ENCODE data around the gene PTPRF. TPM values are rescaled to one million over a fixed set of nuclear protein-coding genes. Genes with fewer than 3 reads are reported as not detected.

Gene PTPRF
- 51.3 TPM for polyA plus RNA-seq (2013, experiment 1 of 2)
- 51.0 TPM for polyA plus RNA-seq (2013, experiment 2 of 2)

DNA sequence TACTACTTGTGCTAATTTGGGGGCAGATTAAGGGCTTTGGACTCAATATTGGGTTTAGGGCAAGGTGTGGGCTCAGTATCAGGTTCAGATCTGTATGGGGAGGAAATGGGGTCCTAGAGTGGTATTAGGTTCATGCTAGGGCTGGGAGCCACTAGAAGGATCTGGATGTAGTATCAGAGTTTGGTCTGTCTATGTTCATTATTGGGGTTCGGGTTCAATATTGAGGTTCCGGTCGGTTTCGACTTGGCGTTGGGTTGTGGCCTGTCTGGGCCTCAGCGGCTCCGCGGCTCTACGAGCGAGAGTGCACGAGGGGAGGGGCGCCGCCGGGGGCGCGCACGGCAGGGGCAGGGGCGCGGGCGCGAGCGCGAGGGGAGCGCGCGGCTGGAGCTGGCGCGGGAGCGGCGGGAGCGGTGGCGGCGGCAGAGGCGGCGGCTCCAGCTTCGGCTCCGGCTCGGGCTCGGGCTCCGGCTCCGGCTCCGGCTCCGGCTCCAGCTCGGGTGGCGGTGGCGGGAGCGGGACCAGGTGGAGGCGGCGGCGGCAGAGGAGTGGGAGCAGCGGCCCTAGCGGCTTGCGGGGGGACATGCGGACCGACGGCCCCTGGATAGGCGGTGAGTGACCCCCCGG, at the start of gene PTPRF:
TSS of gene PTPRF (plus strand) at position 401 of the 624 bp plus-strand sequence. CDS start 14,193 bp downstream, outside the sequence.
- no peak within 1 kb of the TSS for H2BK5ac ChIP-seq (ENCODE audit: low read depth, low read length, poor library complexity, severe bottlenecking)
- peak within 1 kb of the TSS; percentile 57 for H2AK5ac ChIP-seq (ENCODE audit: low read length, severe bottlenecking)
- no peaks in the 10 kb centered on the region for H3K9me3 ChIP-seq (ENCODE audit: control insufficient read depth, low read length)
- under 1% methylated on average over 27 of the region's 58 CpGs for WGBS
- H3K36me3 ChIP-seq (ENCODE audit: control insufficient read depth in 1 of 2, insufficient read depth in 2 of 2, low read depth in 1 of 2, low read length in 2 of 2): no peaks in the 10 kb centered on the region
- H3K4ac ChIP-seq (ENCODE audit: low read depth in 1 of 2, low read length in 2 of 2): peak within 1 kb of the TSS in 1 of 2 experiments; percentile 52
- H3K4me1 ChIP-seq (ENCODE audit: control insufficient read depth, insufficient read depth, low read depth, low read length): peaks cover 16% of the 10 kb centered on the region
- H3K27ac ChIP-seq (ENCODE audit: low read length, poor library complexity, severe bottlenecking): no peak within 1 kb of the TSS
- H3K18ac ChIP-seq (ENCODE audit: low read depth in 1 of 2, low read length in 2 of 2): peak within 1 kb of the TSS; percentile 66 to 88
- peak within 1 kb of the TSS; percentile 66 for H2AFZ ChIP-seq (ENCODE audit: low read depth, low read length)
- DNase-seq: peak; percentile 51
- peak within 1 kb of the TSS in 1 of 2 experiments; percentile 94 for H3K14ac ChIP-seq (ENCODE audit: low read length in 2 of 2)
- peak within 1 kb of the TSS; percentile 97 for H3K4me2 ChIP-seq (ENCODE audit: low read length, poor library complexity, severe bottlenecking)
- H3K9ac ChIP-seq (ENCODE audit: low read length): peak within 1 kb of the TSS; percentile 83
- peak within 1 kb of the TSS; percentile 52 for H4K91ac ChIP-seq (ENCODE audit: low read length)
- H2BK12ac ChIP-seq (ENCODE audit: low read length in 2 of 2): peak within 1 kb of the TSS in 1 of 2 experiments; percentile 16
- H3K23ac ChIP-seq (ENCODE audit: low read length in 2 of 2): peak within 1 kb of the TSS in 1 of 2 experiments; percentile 90
- H4K8ac ChIP-seq (ENCODE audit: low read length): peak within 1 kb of the TSS; percentile 76
- H3K27me3 ChIP-seq (ENCODE audit: control insufficient read depth in 1 of 2, insufficient read depth in 1 of 2, low read length in 2 of 2): peaks cover 0 to 8% of the 10 kb centered on the region in 2 experiments
- H2BK15ac ChIP-seq (ENCODE audit: low read depth, poor library complexity, severe bottlenecking): peak within 1 kb of the TSS; percentile 94
- peak within 1 kb of the TSS; percentile 78 to 86 for H3K4me3 ChIP-seq (ENCODE audit: insufficient read depth in 1 of 2, low read depth in 1 of 2, low read length in 2 of 2)
- H2BK120ac ChIP-seq (ENCODE audit: low read depth, low read length): peak within 1 kb of the TSS; percentile 45
- H3K79me1 ChIP-seq (replicated peaks; ENCODE audit: low read length, poor library complexity, severe bottlenecking): peaks cover 20% of the 10 kb centered on the region

DNA sequence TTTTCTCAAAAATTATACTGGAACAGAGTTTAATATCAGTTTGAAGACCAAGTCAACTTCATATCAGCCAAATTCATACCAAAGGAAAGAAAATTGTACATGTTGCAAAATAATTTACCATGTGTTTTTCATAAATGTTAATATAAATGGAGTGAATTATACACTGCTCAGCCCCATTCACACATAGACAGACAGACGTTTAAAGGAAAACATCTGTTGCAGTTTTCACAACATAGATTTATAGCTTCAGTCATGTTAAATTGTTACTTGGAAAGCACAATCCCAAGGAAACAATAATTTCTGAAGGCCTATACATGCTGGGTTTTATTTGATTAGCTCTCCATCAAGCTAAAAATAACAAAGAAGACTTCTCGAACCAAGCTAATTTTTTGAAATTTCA, 49.2 kb upstream of the PTPRF start:
- H3K79me1 ChIP-seq (replicated peaks; ENCODE audit: low read length, poor library complexity, severe bottlenecking): no peaks in the 10 kb centered on the region
- no peak overlapping the region for H3K4ac ChIP-seq (ENCODE audit: low read depth in 1 of 2, low read length in 2 of 2)
- no CpG with 5 or more reads among the region's 2 CpGs for WGBS

DNA sequence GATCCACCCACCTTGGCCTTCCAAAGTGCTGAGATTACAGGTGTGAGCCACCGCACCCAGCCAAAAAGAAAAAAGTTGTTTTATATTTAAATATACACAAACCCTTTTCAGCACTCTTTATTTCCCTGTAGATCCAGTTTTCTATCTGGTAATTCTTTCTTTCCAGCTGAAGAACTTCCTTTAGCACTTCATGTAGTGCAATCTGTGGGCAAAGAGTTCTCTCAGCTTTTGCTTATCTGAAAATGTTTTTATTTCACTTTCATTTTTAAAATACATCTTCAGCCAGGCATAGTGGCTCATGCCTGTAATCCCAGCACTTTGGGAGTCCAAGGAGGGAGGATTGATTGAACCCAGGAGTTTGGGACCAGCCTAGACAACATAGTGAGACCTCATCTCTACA, 48.5 kb upstream of the PTPRF start:
- Histone ChIP-seq H2AK5ac (ENCODE audit: low read length, severe bottlenecking) (no peak overlapping the region), H4K91ac (ENCODE audit: low read length) (no peak overlapping the region), H3K4me1 (ENCODE audit: control insufficient read depth, insufficient read depth, low read depth, low read length) (no peaks in the 10 kb centered on the region)

More for the DNA sequence above, 49.2 kb upstream of the PTPRF start:
- Histone ChIP-seq H3K9ac (ENCODE audit: low read length) (no peak overlapping the region), H2AK5ac (ENCODE audit: low read length, severe bottlenecking) (no peak overlapping the region), H2BK15ac (ENCODE audit: low read depth, poor library complexity, severe bottlenecking) (no peak overlapping the region), H3K18ac (ENCODE audit: low read depth in 1 of 2, low read length in 2 of 2) (no peak overlapping the region), H3K4me2 (ENCODE audit: low read length, poor library complexity, severe bottlenecking) (no peak overlapping the region), H4K8ac (ENCODE audit: low read length) (no peak overlapping the region), H3K4me1 (ENCODE audit: control insufficient read depth, insufficient read depth, low read depth, low read length) (peaks cover under 1% of the 10 kb centered on the region), H2AFZ (ENCODE audit: low read depth, low read length) (no peak overlapping the region), H3K4me3 (ENCODE audit: insufficient read depth in 1 of 2, low read depth in 1 of 2, low read length in 2 of 2) (no peak overlapping the region), H2BK5ac (ENCODE audit: low read depth, low read length, poor library complexity, severe bottlenecking) (no peak overlapping the region), H3K14ac (ENCODE audit: low read length in 2 of 2) (no peak overlapping the region), H4K91ac (ENCODE audit: low read length) (no peak overlapping the region), H3K27me3 (ENCODE audit: control insufficient read depth in 1 of 2, insufficient read depth in 1 of 2, low read length in 2 of 2) (no peaks in the 10 kb centered on the region), H3K27ac (ENCODE audit: low read length, poor library complexity, severe bottlenecking) (no peak overlapping the region), H2BK12ac (ENCODE audit: low read length in 2 of 2) (no peak overlapping the region), H2BK120ac (ENCODE audit: low read depth, low read length) (no peak overlapping the region), H3K9me3 (ENCODE audit: control insufficient read depth, low read length) (no peaks in the 10 kb centered on the region), H3K36me3 (ENCODE audit: control insufficient read depth in 1 of 2, insufficient read depth in 2 of 2, low read depth in 1 of 2, low read length in 2 of 2) (no peaks in the 10 kb centered on the region), H3K23ac (ENCODE audit: low read length in 2 of 2) (no peak overlapping the region)
- DNase-seq: no peak

DNA sequence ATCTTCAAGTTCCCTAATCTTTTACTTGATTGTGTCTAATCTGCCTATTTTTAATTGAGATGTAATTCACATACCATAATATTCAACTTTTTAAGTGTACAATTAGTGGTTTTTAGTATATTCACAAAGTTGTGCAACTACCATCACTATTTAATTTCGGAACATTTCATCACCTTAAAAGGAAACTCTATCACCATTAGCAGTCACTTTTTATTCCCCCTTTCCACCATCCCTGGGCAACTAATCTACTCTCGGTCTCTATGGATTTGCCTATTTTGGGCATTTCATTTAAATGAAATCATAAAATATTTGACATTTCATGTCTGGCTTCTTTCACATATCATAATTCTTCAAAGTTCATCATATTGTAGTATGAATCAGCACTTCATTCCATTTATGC, 46.3 kb upstream of the PTPRF start:
- no peaks in the 10 kb centered on the region for H3K27me3 ChIP-seq (ENCODE audit: control insufficient read depth in 1 of 2, insufficient read depth in 1 of 2, low read length in 2 of 2)
- no peak overlapping the region for H2BK12ac ChIP-seq (ENCODE audit: low read length in 2 of 2)
- no peak overlapping the region for H2BK120ac ChIP-seq (ENCODE audit: low read depth, low read length)
- H3K36me3 ChIP-seq (ENCODE audit: control insufficient read depth in 1 of 2, insufficient read depth in 2 of 2, low read depth in 1 of 2, low read length in 2 of 2): no peaks in the 10 kb centered on the region
- no peak overlapping the region for H4K91ac ChIP-seq (ENCODE audit: low read length)
- no peak overlapping the region for H3K9ac ChIP-seq (ENCODE audit: low read length)
- DNase-seq: no peak
- H2AFZ ChIP-seq (ENCODE audit: low read depth, low read length): no peak overlapping the region
- H2AK5ac ChIP-seq (ENCODE audit: low read length, severe bottlenecking): no peak overlapping the region
- no peaks in the 10 kb centered on the region for H3K79me1 ChIP-seq (replicated peaks; ENCODE audit: low read length, poor library complexity, severe bottlenecking)
- H3K9me3 ChIP-seq (ENCODE audit: control insufficient read depth, low read length): peaks cover 11% of the 10 kb centered on the region
- no peak overlapping the region for H3K27ac ChIP-seq (ENCODE audit: low read length, poor library complexity, severe bottlenecking)
- WGBS: 100% methylated on average over 2 of the region's 2 CpGs
- H2BK15ac ChIP-seq (ENCODE audit: low read depth, poor library complexity, severe bottlenecking): no peak overlapping the region
- H2BK5ac ChIP-seq (ENCODE audit: low read depth, low read length, poor library complexity, severe bottlenecking): no peak overlapping the region
- no peak overlapping the region for H3K4ac ChIP-seq (ENCODE audit: low read depth in 1 of 2, low read length in 2 of 2)
- H4K8ac ChIP-seq (ENCODE audit: low read length): no peak overlapping the region
- no peak overlapping the region for H3K4me2 ChIP-seq (ENCODE audit: low read length, poor library complexity, severe bottlenecking)
- H3K14ac ChIP-seq (ENCODE audit: low read length in 2 of 2): no peak overlapping the region
- no peak overlapping the region for H3K18ac ChIP-seq (ENCODE audit: low read depth in 1 of 2, low read length in 2 of 2)
- no peaks in the 10 kb centered on the region for H3K4me1 ChIP-seq (ENCODE audit: control insufficient read depth, insufficient read depth, low read depth, low read length)
- no peak overlapping the region for H3K23ac ChIP-seq (ENCODE audit: low read length in 2 of 2)
- no peak overlapping the region for H3K4me3 ChIP-seq (ENCODE audit: insufficient read depth in 1 of 2, low read depth in 1 of 2, low read length in 2 of 2)

More for the DNA sequence above, 48.5 kb upstream of the PTPRF start:
- no peak for DNase-seq
- H3K9me3 ChIP-seq (ENCODE audit: control insufficient read depth, low read length): no peaks in the 10 kb centered on the region
- H3K9ac ChIP-seq (ENCODE audit: low read length): no peak overlapping the region
- no peaks in the 10 kb centered on the region for H3K27me3 ChIP-seq (ENCODE audit: control insufficient read depth in 1 of 2, insufficient read depth in 1 of 2, low read length in 2 of 2)
- no peak overlapping the region for H4K8ac ChIP-seq (ENCODE audit: low read length)
- H2BK120ac ChIP-seq (ENCODE audit: low read depth, low read length): no peak overlapping the region
- H3K4me3 ChIP-seq (ENCODE audit: insufficient read depth in 1 of 2, low read depth in 1 of 2, low read length in 2 of 2): no peak overlapping the region
- WGBS: no CpG with 5 or more reads among the region's 1 CpG
- no peak overlapping the region for H3K23ac ChIP-seq (ENCODE audit: low read length in 2 of 2)
- no peaks in the 10 kb centered on the region for H3K79me1 ChIP-seq (replicated peaks; ENCODE audit: low read length, poor library complexity, severe bottlenecking)
- no peak overlapping the region for H3K18ac ChIP-seq (ENCODE audit: low read depth in 1 of 2, low read length in 2 of 2)
- no peak overlapping the region for H3K27ac ChIP-seq (ENCODE audit: low read length, poor library complexity, severe bottlenecking)
- H3K14ac ChIP-seq (ENCODE audit: low read length in 2 of 2): no peak overlapping the region
- H3K4me2 ChIP-seq (ENCODE audit: low read length, poor library complexity, severe bottlenecking): no peak overlapping the region
- no peak overlapping the region for H2BK12ac ChIP-seq (ENCODE audit: low read length in 2 of 2)
- no peak overlapping the region for H2BK5ac ChIP-seq (ENCODE audit: low read depth, low read length, poor library complexity, severe bottlenecking)
- no peak overlapping the region for H2AFZ ChIP-seq (ENCODE audit: low read depth, low read length)
- H2BK15ac ChIP-seq (ENCODE audit: low read depth, poor library complexity, severe bottlenecking): no peak overlapping the region
- H3K4ac ChIP-seq (ENCODE audit: low read depth in 1 of 2, low read length in 2 of 2): no peak overlapping the region
- H3K36me3 ChIP-seq (ENCODE audit: control insufficient read depth in 1 of 2, insufficient read depth in 2 of 2, low read depth in 1 of 2, low read length in 2 of 2): no peaks in the 10 kb centered on the region
